Effector memory CD4-positive, alpha-beta T cell (primary cell): ENCODE results near the gene KRTAP5-2.

Source experiments
- DNase-seq, 3 donors: peaks; one replicate each; pipeline ENCODE4 v3.0.0-alpha.2; 2020
- H3K27ac ChIP-seq: 2 replicates; pipeline ENCODE4 v1.7.0; 2013; ENCODE audit warnings: mild to moderate bottlenecking, low read length, moderate library complexity; ENCODE audit not compliant: insufficient read depth, poor library complexity, severe bottlenecking
- H3K27me3 ChIP-seq: replicated peaks from 2 replicates; pipeline ENCODE4 v1.7.0; 2013; ENCODE audit warnings: mild to moderate bottlenecking, low read length; ENCODE audit not compliant: insufficient read depth, control insufficient read depth, poor library complexity, severe bottlenecking
- H3K36me3 ChIP-seq: 2 replicates; pipeline ENCODE4 v1.7.0; 2013; ENCODE audit warnings: mild to moderate bottlenecking, low read length, moderate library complexity; ENCODE audit not compliant: control insufficient read depth, insufficient read depth
- H3K4me1 ChIP-seq: 2 replicates; pipeline ENCODE4 v1.7.0; 2013; ENCODE audit warnings: low read length, mild to moderate bottlenecking; ENCODE audit not compliant: control insufficient read depth, insufficient read depth, poor library complexity, severe bottlenecking
- H3K4me3 ChIP-seq: 2 replicates; pipeline ENCODE4 v1.7.0; 2013; ENCODE audit warnings: low read length, low read depth, mild to moderate bottlenecking; ENCODE audit not compliant: insufficient read depth, poor library complexity, severe bottlenecking
- H3K9me3 ChIP-seq: 2 replicates; pipeline ENCODE4 v1.7.0; 2013; ENCODE audit warnings: mild to moderate bottlenecking, low read length, moderate library complexity; ENCODE audit not compliant: control insufficient read depth

Gene KRTAP5-2

GRCh38 chr11:1563149-1563638, 34.9 kb downstream of the KRTAP5-2 start:
- H3K36me3 ChIP-seq, result no peaks in the 10 kb centered on the region
- DNase-seq, result no peak

GRCh38 chr11:1562469-1563148, 35.5 kb downstream of the KRTAP5-2 start:
- H3K36me3 ChIP-seq, result peaks cover 1% of the 10 kb centered on the region
- no peak for DNase-seq
- H3K27ac ChIP-seq, result no peak overlapping the region
- no peaks in the 10 kb centered on the region for H3K27me3 ChIP-seq
- no peaks in the 10 kb centered on the region for H3K9me3 ChIP-seq
- no peak overlapping the region for H3K4me3 ChIP-seq
- H3K4me1 ChIP-seq, result no peaks in the 10 kb centered on the region

More at GRCh38 chr11:1563149-1563638, 34.9 kb downstream of the KRTAP5-2 start:
- no peak overlapping the region for H3K27ac ChIP-seq
- H3K4me1 ChIP-seq, result no peaks in the 10 kb centered on the region
- no peaks in the 10 kb centered on the region for H3K27me3 ChIP-seq
- no peaks in the 10 kb centered on the region for H3K9me3 ChIP-seq
- no peak overlapping the region for H3K4me3 ChIP-seq

- Histone ChIP-seq H3K27me3 (no peaks in the 10 kb centered on the region), H3K9me3 (no peaks in the 10 kb centered on the region), H3K4me1 (no peaks in the 10 kb centered on the region), H3K27ac (no peak overlapping the region), H3K4me3 (no peak overlapping the region), H3K36me3 (peaks cover 3% of the 10 kb centered on the region)
- no peak for DNase-seq
Measured at GRCh38 chr11:1561955-1562354, 36.1 kb downstream of the KRTAP5-2 start.

- Histone ChIP-seq H3K27me3 (no peaks in the 10 kb centered on the region), H3K36me3 (peaks cover 3% of the 10 kb centered on the region)
Measured at GRCh38 chr11:1561266-1561665, 36.8 kb downstream of the KRTAP5-2 start.

GRCh38 chr11:1560649-1561251, 37.3 kb downstream of the KRTAP5-2 start:
- DNase-seq, result no peak
- H3K4me3 ChIP-seq, result no peak overlapping the region
- no peaks in the 10 kb centered on the region for H3K4me1 ChIP-seq
- no peaks in the 10 kb centered on the region for H3K27me3 ChIP-seq
- H3K36me3 ChIP-seq, result peaks cover 3% of the 10 kb centered on the region
- H3K27ac ChIP-seq, result no peak overlapping the region
- H3K9me3 ChIP-seq, result no peaks in the 10 kb centered on the region

More at GRCh38 chr11:1561266-1561665, 36.8 kb downstream of the KRTAP5-2 start:
- Histone ChIP-seq H3K9me3 (no peaks in the 10 kb centered on the region), H3K27ac (no peak overlapping the region), H3K4me1 (no peaks in the 10 kb centered on the region), H3K4me3 (no peak overlapping the region)
- DNase-seq, result no peak

- peaks cover 3% of the 10 kb centered on the region for H3K36me3 ChIP-seq
- no peaks in the 10 kb centered on the region for H3K4me1 ChIP-seq
- DNase-seq, result no peak
- H3K4me3 ChIP-seq, result no peak overlapping the region
- no peaks in the 10 kb centered on the region for H3K27me3 ChIP-seq
- H3K27ac ChIP-seq, result no peak overlapping the region
- no peaks in the 10 kb centered on the region for H3K9me3 ChIP-seq
Measured at GRCh38 chr11:1560002-1560648, 38.0 kb downstream of the KRTAP5-2 start.

- H3K36me3 ChIP-seq, result peaks cover 3% of the 10 kb centered on the region
- DNase-seq, result no peak
- H3K4me1 ChIP-seq, result no peaks in the 10 kb centered on the region
- no peaks in the 10 kb centered on the region for H3K27me3 ChIP-seq
- no peak overlapping the region for H3K4me3 ChIP-seq
- no peak overlapping the region for H3K27ac ChIP-seq
- H3K9me3 ChIP-seq, result no peaks in the 10 kb centered on the region
Measured at GRCh38 chr11:1559111-1559951, 38.8 kb downstream of the KRTAP5-2 start.

GRCh38 chr11:1558775-1559110, 39.4 kb downstream of the KRTAP5-2 start:
- no peak overlapping the region for H3K4me3 ChIP-seq
- no peak overlapping the region for H3K27ac ChIP-seq
- H3K36me3 ChIP-seq, result peaks cover 3% of the 10 kb centered on the region
- no peaks in the 10 kb centered on the region for H3K27me3 ChIP-seq
- no peaks in the 10 kb centered on the region for H3K4me1 ChIP-seq
- DNase-seq, result no peak
- no peaks in the 10 kb centered on the region for H3K9me3 ChIP-seq

GRCh38 chr11:1557904-1558774, 40.0 kb downstream of the KRTAP5-2 start:
- Histone ChIP-seq H3K27ac (no peak overlapping the region), H3K27me3 (no peaks in the 10 kb centered on the region), H3K4me3 (no peak overlapping the region), H3K9me3 (no peaks in the 10 kb centered on the region), H3K4me1 (no peaks in the 10 kb centered on the region), H3K36me3 (peaks cover 3% of the 10 kb centered on the region)
- no peak for DNase-seq
